HuH-7.5 (cell line): Measurements from ENCODE around the gene IRX4.

ENCODE experiments used
- DNase-seq: peaks from one replicate; pipeline ENCODE4 v3.0.0; 2011; ENCODE audit warnings: low spot score

Gene IRX4

GRCh38 chr5:1891391-1891790, 8.7 kb upstream of the IRX4 start:
- no peak for DNase-seq

- no peak for DNase-seq
These were observed 7.6 kb upstream of the IRX4 start for GRCh38 chr5:1890296-1890695.

GRCh38 chr5:1889321-1890065, 6.8 kb upstream of the IRX4 start:
- DNase-seq = no peak

- no peak for DNase-seq
These were observed 6.0 kb upstream of the IRX4 start for GRCh38 chr5:1888541-1889251.

- DNase-seq = no peak
These were observed 5.0 kb upstream of the IRX4 start for GRCh38 chr5:1887588-1888360.

- no peak for DNase-seq
These were observed 4.3 kb upstream of the IRX4 start for GRCh38 chr5:1886846-1887587.

- no peak for DNase-seq
These were observed 3.4 kb upstream of the IRX4 start for GRCh38 chr5:1885868-1886845.

GRCh38 chr5:1885404-1885755, 2.7 kb upstream of the IRX4 start:
- DNase-seq = no peak

GRCh38 chr5:1884678-1885403, 2.1 kb upstream of the IRX4 start:
- no peak for DNase-seq

- DNase-seq = no peak
These were observed 1.4 kb upstream of the IRX4 start for GRCh38 chr5:1883925-1884677.

GRCh38 chr5:1883120-1883924, 597 bp upstream of the IRX4 start:
- DNase-seq = no peak

GRCh38 chr5:1881731-1882336, 891 bp downstream of the IRX4 start:
- no peak for DNase-seq

- no peak for DNase-seq
These were observed 1.6 kb downstream of the IRX4 start for GRCh38 chr5:1881098-1881572.

GRCh38 chr5:1880377-1881025, 2.2 kb downstream of the IRX4 start:
- no peak for DNase-seq

GRCh38 chr5:1879292-1880263, 3.1 kb downstream of the IRX4 start:
- DNase-seq = no peak

- DNase-seq = no peak
These were observed 4.5 kb downstream of the IRX4 start for GRCh38 chr5:1878050-1878849.
